HG03064 (cell line): ENCODE data around the gene ANKRD13A.
A peak's percentile ranks its signal among the peaks of the same experiment; 100 is the strongest.
"Not testable (repeated sequence)": the region's sequence is repeated elsewhere in the genome, so short reads cannot be mapped to it uniquely, and the experiment has no call there.

Source experiments
- ATAC-seq: cut with Tn5 transposase; IDR thresholded peaks from one replicate; pipeline ENCODE4 v1.9.1; 2021; ENCODE audit warnings: low read depth; ENCODE audit not compliant: unreplicated experiment

ANKRD13A gene

GRCh38 chr12:109982210-109982609 is 17.0 kb upstream of the ANKRD13A start:
- no peak for ATAC-seq

- ATAC-seq = no peak
Observed at GRCh38 chr12:109983432-109984142, 15.6 kb upstream of the ANKRD13A start.

DNA sequence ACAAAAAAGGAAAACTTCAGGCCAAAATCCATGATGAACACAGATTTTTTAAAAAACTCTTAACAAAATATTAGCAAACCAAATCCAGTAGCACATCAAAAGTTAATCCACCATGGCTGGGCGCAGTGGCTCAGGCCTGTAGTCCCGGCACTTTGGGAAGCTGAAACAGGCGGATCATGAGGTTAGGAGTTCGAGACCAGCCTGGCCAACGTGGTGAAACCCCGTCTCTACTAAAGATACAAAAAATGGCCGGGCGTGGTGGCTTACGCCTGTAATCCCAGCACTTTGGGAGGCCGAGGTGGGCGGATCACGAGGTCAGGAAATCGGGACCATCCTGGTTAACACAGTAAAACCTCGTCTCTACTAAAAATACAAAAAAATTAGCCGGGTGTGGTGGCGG is 13.0 kb upstream of the ANKRD13A start:
- not testable (repeated sequence) for ATAC-seq

- no peak for ATAC-seq
Observed at GRCh38 chr12:109987615-109988014, 11.6 kb upstream of the ANKRD13A start.

GRCh38 chr12:109988274-109988673 is 11.0 kb upstream of the ANKRD13A start:
- ATAC-seq = no peak

DNA sequence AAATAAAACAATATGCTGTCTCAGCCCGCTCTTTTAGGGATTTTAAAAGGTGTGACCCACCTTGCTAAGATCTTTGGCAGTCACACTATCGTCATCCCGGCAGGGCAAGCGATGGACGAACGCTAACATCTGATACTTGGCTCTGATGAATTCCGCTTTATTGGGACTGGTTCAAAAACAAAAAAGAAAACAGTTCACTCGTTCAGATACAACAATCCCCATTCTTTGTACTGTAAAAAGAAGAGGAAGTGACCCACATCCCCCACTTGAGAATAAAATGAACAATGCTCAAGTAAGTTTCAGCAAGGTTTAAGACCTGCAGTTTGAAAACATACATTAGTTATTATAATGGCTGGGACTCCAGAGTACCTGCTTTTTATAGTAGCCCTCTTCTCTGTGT is 10.3 kb upstream of the ANKRD13A start:
- ATAC-seq = no peak

DNA sequence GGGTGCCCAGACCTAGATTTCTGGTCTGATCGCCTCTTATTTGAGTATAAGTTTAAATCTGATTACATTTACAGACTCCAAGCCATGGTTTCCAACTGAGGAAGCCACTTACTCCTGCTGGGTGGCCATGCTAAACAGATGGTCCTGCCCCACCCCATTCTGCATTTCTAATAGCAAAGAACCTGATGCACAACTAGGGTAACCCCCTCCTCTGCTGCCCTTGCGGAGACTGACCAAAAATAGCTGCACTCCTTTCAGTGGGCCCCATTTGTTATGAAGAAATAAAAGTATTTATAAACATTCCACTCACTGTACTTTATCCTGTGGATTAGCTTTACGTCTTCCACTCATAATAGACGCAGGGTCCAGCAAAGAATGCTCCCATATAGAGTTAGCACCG is 9.8 kb upstream of the ANKRD13A start:
- ATAC-seq = no peak

- no peak for ATAC-seq
Observed at GRCh38 chr12:109991586-109991985, 7.6 kb upstream of the ANKRD13A start.

DNA sequence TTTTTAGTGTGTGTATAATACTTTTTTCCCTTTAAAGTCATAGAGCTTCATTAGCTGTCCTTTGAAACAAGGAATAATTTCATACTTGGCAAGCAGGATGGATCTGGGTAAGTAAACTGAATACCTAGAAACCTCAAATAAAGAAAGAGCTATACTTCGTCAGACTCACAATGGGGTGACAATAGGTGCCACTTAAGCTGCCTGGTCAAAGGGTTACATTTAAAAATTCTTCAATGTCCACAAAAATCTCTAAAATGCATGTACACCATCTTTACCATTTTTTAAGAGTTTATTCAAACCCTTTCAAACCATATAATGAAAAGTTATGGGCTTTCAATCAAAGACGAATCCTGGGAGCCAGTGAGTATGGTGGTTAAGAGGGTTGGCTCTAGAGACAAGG is 6.1 kb upstream of the ANKRD13A start:
- ATAC-seq = no peak

DNA sequence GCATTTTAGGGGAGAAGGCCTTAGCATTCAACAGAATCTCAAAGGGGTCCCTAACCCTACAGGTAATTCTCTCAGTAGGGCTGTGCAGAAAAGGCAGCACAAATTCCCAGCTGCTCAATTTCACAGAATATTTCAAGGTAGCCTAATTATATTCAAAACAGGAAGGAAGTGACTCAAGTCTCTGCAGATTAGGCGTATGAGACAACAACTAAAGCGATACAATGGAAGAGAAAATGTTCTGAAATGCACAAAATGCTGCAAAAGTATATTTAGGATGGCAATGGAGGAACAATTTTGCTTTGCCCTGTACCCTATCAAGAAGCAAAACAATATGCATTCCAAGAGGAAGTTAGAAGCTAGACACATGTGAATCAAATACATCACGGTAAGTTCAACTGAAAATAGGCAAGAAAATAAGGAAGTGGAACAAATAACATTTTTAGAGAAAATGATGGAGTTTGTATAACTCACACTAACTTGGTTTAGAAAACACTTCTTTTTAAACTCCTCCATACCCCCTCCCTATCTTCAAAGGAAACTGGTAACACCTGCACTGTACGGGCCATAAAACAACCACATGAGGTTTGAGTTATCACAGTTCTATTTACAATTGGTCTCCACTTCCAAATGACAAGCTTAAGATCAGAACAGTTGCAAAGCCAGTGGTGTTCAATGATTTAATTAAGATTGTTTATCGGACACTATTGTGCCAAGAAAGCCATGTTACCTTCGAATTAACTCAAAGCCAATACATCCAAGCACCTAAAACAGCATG is 4.6 kb upstream of the ANKRD13A start:
- no peak for ATAC-seq

DNA sequence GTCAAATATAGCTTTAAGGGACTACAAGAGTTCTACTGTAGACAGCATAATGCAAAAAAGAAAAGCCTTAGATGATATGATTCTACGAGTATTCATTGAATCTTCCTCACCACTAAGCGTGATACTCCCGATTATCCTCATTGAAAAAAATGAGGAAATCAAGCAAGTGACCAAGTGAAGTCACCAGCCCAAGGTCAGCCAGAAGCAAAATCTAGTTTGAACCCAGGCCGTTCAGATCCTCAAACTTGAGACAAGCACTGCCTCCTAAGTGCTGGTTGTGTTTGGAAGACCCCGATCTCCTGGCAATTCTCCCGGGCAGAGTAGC is 3.9 kb upstream of the ANKRD13A start:
- ATAC-seq = no peak

DNA sequence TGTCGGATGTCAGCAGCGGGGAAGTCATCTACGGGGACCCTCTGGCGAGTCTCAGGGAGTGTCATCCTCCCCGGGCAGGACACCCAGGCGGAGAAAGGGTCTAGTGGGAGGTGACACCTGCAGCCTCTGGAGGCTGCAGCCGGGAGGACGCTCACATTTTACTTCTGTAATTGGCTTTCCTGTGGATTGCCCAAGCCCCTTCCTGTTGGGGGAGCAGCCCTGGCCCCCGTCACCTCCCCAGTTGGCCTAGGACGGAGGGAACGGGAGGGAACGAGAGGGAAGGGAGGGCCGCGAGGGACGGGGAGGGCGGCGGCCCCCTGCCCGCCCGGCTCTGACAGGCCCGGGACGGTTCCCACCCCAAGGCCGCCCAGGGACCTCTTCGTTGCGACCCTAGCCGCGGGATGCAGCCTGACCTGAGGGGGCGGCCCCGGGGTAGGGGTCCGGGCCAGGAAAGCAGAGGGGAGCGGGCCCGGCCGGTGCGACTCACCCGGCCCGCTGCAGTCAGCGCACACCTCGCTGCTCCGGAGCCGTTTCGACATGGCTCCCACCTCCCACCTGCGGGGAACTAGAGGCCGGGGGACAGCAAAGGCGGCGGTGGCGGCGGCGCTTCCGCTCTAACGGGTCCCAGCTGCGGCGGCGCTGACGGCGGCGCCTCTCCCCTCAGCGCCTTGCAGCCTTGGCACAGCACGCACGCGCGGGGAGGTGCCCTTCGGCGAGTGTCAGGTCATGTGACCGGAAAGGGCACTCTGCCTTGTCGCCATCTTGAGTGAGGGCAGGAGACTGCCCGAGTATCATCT is 3.3 kb upstream of the ANKRD13A start, which contains the start of gene GIT2:
TSS of gene GIT2 (minus strand) at position 683 of the 797 bp plus-strand sequence. CDS start at position 539, 144 bp downstream.
- ATAC-seq = peak; percentile 56

DNA sequence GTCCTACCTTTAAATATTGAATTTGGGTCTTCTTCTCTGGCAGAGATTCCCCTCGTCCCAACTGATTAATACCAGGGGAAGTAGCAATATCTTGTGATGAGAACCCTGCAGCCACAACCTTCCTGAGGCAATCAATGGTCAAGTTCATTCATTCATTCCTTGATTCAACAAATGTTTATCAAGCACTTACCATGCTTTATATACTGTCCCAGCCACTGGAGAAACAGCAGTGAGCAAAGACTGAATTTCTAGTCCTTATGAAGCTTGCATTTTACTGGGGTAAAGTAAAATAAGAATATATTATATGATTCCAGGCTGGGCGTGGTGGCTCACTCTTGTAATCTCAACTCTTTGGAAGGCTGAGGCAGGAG is 2.8 kb upstream of the ANKRD13A start:
- ATAC-seq = no peak

GRCh38 chr12:109997393-109997792 is 1.8 kb upstream of the ANKRD13A start:
- no peak for ATAC-seq

DNA sequence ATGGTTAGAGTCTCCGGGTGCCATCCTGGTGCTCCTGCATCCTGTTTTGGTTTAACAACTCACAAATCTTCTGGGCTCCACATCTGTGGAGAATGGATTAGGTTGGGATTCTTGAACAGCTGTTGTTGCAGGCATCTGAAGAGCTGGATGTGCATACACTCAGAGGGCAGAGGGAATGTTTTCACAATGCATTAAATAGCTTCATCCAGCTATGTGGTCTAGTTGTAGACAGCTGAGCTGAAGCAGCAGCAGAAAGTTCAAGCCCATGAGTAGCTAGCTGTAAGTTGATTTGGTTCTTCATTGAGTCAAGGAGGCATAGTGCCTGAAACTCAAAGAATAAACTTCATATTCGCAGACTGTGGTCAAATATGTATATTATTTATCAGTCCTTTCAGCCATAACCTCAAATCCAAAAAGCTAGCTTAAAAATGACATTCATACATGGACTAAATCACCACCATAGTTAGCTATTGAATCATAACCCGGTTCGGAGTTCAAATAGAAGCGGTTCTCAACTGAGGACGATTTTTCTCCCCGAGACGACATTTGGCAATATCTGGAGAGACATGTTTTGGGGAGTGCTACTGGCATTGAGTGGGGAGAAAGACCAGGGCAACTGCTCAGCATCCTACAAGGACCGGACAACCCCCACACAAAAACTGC is 858 bp upstream of the ANKRD13A start:
- no peak for ATAC-seq

- no peak for ATAC-seq
Observed at GRCh38 chr12:109999649-109999971, 380 bp downstream of the ANKRD13A start.

DNA sequence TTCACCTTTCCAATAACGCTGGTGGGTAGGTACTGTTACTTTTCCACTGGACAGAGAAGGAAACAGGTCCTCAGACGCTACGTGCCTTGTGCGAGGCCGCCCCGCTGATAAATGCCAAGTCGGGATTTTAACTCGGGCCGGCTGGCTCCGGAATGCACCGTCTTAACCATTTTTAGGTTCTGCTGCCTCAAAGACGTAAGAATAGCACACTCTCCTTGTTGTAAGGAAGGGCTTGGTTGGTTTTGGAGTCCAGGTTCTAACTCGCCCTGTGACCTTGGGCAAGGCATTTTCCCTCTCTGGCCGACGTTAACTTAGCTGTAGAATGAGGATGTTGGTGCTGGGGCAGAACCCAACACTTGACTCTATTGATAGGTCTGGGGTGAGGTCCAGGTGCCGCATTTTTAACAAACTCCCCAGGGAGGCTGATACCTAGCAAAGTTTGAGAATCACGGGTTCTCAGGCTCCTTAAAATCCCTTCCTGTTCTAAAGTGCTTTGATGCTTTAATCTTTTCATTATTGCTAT is 814 bp downstream of the ANKRD13A start:
- no peak for ATAC-seq

GRCh38 chr12:110001596-110001995 is 2.4 kb downstream of the ANKRD13A start:
- ATAC-seq = no peak

DNA sequence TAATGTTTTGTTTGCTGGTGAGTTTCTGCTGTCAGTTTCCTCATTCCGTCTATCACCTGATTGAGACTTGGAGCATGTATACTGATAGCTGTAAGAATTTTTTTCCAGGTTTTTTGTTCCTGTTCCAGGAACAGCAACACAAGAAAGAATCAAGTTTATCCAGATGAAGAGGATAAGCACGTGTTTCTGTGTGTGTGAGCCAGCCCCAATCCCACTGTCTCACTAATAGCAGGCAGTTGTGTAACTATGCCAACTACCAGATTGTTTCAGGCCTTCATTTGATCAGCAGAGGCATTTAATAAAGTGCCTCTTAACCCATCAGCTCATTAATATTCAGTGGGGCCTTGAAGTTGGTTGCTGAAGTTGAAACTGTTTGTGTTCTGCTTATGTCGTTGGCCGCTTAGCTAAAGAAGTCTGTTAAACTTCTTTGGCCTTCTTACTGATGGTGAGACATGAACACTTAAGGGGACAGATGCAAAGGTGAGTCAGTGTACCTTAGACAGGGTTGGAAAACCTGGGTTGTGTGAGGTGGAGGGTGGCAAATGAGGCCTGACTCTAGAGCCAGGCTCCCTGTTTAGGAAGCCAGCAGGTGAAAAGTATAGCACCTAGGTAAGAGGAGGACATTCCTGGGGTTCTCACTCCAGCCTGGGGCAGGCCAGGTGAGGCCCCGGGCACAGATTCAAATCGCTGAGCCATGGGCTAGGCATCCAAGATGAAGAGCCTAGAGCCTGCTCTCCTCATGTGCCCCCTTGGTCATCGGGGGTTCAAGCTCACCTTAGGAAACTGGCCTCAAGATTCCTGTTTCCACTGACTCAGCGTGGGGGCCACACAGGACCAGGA is 3.7 kb downstream of the ANKRD13A start:
- ATAC-seq = no peak

DNA sequence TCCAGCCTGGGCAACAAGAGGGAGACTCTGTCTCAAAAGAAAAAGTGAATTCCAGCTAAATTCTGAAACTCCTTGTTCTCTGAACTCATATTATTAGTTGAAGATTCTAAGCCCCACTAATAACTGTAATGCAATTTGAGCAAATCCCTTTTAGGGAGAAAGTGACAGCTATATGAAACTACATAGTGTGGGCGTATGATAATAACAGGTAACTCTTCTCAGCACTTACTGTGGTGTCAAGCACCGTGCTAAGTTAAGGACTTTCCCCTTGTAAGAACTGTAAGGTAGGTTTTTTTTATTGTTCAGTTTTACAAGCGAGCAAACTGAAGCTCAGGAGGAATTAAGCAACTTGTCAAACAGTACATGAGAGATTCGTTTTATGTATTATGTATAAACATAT is 5.4 kb downstream of the ANKRD13A start:
- peak; percentile 61 for ATAC-seq
